ENCODE results near the gene C6orf132. TPM values are rescaled to one million over a fixed set of nuclear protein-coding genes. Genes with fewer than 3 reads are reported as not detected.

C6orf132 gene
- total RNA-seq, 1 experiment from 2014 or later: 48.4 TPM

GRCh38 chr6:42105156-42105648, 37.2 kb downstream of the C6orf132 start:
- no peak overlapping the region for H3K4me2 ChIP-seq (ENCODE audit: insufficient read depth, insufficient read length, low read length)
- peaks cover 2% of the 10 kb centered on the region for H3K27me3 Mint-ChIP-seq (ENCODE audit: low read depth)
- no peak overlapping the region for H3K14ac ChIP-seq (ENCODE audit: insufficient read depth, low read length)
- H4K20me1 ChIP-seq (ENCODE audit: control insufficient read depth, insufficient read depth, insufficient read length): no peaks in the 10 kb centered on the region
- H3K4me3 Mint-ChIP-seq: peak overlapping the region in 1 of 2 experiments; percentile 42; a peak in 2 of 5 replicates
- no peak overlapping the region for H3K27ac ChIP-seq (ENCODE audit: insufficient read length, low read depth, low read length)
- H3K27ac Mint-ChIP-seq: no peak overlapping the region
- H4K91ac ChIP-seq (ENCODE audit: insufficient read length, low read depth, low read length): no peak overlapping the region
- no peaks in the 10 kb centered on the region for H3K9me3 ChIP-seq (ENCODE audit: control insufficient read depth, low read depth, low read length)
- H3K4me1 Mint-ChIP-seq: peaks cover 7 to 27% of the 10 kb centered on the region in 2 experiments
- H3K23me2 ChIP-seq (ENCODE audit: insufficient read length, low read depth, low read length, poor library complexity, severe bottlenecking): peaks cover 3% of the 10 kb centered on the region
- no peaks in the 10 kb centered on the region for H3K79me1 ChIP-seq (ENCODE audit: insufficient read depth, low read depth, low read length, poor library complexity, severe bottlenecking)
- H2AFZ ChIP-seq (ENCODE audit: low read length): no peak overlapping the region
- no peak overlapping the region for H2BK5ac ChIP-seq (ENCODE audit: insufficient read length, low read length)
- H3T11ph ChIP-seq (ENCODE audit: low read length): no peak overlapping the region
- peak; percentile 41; the same call in 2 of the 3 replicates for TF ChIP-seq CTCF (conservative IDR thresholded peaks at IDR 0.05)
- H3K9ac ChIP-seq (ENCODE audit: extremely low read depth, insufficient read length, low read length): no peak overlapping the region
- no peak overlapping the region for H3K4ac ChIP-seq (ENCODE audit: low read depth, low read length)
- no CpG with 5 or more reads among the region's 17 CpGs for WGBS (ENCODE audit: extremely low coverage, insufficient read length, low lambda C conversion rate)
- H2BK20ac ChIP-seq (ENCODE audit: low read depth, low read length, poor library complexity, severe bottlenecking): no peak overlapping the region
- no peak overlapping the region for H2BK15ac ChIP-seq (ENCODE audit: low read depth, low read length)
- H2AK5ac ChIP-seq (ENCODE audit: insufficient read length, low read length): no peak overlapping the region
- no peak for DNase-seq
- no peak overlapping the region for H4K5ac ChIP-seq (ENCODE audit: insufficient read length, low read depth, low read length)
- H3K79me2 ChIP-seq (ENCODE audit: insufficient read depth, low read length): no peaks in the 10 kb centered on the region
- no peak overlapping the region for H2BK120ac ChIP-seq (ENCODE audit: low read depth, low read length, poor library complexity, severe bottlenecking)
- H4K8ac ChIP-seq (replicated peaks; ENCODE audit: insufficient read length, low read depth, low read length): no peak overlapping the region
- no peak overlapping the region for H3K23ac ChIP-seq (ENCODE audit: insufficient read length, low read depth, low read length)
- no peaks in the 10 kb centered on the region for H3K27me3 ChIP-seq (ENCODE audit: insufficient read depth, low read length)
- H3K18ac ChIP-seq (ENCODE audit: insufficient read length, low read depth, low read length): no peak overlapping the region
- H3K4me1 ChIP-seq (ENCODE audit: insufficient read depth, low read length): no peaks in the 10 kb centered on the region
- no peak overlapping the region for H3K56ac ChIP-seq (ENCODE audit: insufficient read length, low read depth, low read length)
- H2BK12ac ChIP-seq (ENCODE audit: insufficient read length, low read depth, low read length): no peak overlapping the region
- no peaks in the 10 kb centered on the region for H3K9me3 Mint-ChIP-seq
- H3K36me3 Mint-ChIP-seq (ENCODE audit: insufficient read depth in 1 of 3, low read depth in 3 of 3): peaks cover 37 to 65% (median 61%) of the 10 kb centered on the region in 3 experiments; a peak in 6 of 7 replicates
